Central memory CD4-positive, alpha-beta T cell (primary cell): ENCODE measurements around the gene DEDD.

Experiments used
- DNase-seq: peaks from one replicate; pipeline ENCODE4 v3.0.0; 2022

DEDD gene

GRCh38 chr1:161162806-161163205 lies 30.3 kb upstream of the DEDD start:
- DNase-seq, result no peak

- DNase-seq, result no peak
These were observed 29.6 kb upstream of the DEDD start for GRCh38 chr1:161162052-161162451.

GRCh38 chr1:161161652-161162051 lies 29.2 kb upstream of the DEDD start:
- DNase-seq, result no peak

GRCh38 chr1:161160671-161161145 lies 28.2 kb upstream of the DEDD start:
- no peak for DNase-seq

GRCh38 chr1:161159913-161160243 lies 27.4 kb upstream of the DEDD start:
- no peak for DNase-seq

GRCh38 chr1:161159087-161159912 lies 26.8 kb upstream of the DEDD start, which contains the start of gene USP21:
TSS of gene USP21 (plus strand) at chr1:161159500. CDS start at chr1:161160641, 1,141 bp downstream.
- peak; percentile 90 for DNase-seq

DNA sequence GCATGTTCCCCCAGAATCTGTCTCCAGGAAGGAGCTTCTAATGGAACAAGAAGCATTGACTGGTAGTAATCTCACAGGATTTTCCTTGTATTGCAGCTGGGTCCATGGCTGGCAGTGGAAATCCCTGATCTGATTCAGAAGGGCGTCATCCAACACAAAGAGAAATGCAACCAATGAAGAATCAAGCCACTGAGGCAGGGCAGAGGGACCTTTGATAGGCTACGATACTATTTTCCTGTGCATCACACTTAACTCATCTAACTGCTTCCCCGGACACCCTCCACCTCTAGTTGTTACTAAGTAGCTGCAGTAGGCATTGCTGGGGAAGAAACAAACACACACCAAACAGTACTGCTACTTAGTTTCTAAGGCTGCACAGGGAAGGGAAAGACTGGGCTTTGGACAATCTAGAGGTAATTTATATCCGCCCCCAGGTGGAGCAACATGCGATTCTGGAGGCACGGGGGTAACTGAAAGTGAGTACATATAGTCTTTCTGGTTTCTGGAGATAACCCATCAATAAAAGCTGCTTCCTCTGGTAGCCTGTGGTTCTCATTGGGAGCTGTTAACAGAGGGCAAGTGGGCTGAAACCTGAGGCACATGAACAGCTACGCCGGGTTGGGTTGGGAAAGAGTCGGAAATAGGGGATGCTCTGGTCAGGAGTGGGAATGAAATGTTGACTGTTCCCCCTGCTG lies 26.0 kb upstream of the DEDD start:
- DNase-seq, result no peak

DNA sequence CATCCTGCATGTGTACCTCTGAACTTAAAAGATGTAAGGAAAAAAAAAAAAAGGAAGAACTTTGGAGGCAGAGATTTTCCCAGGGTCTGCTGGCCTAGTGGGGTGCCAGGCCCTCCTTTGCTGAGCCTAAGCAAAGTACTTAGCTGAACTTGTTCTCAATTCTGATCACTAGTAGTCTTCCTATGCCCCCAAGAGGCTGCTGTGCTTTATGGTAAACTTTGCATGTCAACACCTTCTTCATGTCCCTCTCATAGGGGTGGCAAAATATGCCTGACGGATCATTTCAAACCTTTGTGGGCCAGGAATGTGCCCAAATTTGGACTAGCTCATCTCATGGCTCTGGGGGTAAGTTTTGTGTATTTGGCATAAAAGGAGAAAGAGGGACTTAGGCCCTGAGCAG lies 25.4 kb upstream of the DEDD start:
- no peak for DNase-seq

DNA sequence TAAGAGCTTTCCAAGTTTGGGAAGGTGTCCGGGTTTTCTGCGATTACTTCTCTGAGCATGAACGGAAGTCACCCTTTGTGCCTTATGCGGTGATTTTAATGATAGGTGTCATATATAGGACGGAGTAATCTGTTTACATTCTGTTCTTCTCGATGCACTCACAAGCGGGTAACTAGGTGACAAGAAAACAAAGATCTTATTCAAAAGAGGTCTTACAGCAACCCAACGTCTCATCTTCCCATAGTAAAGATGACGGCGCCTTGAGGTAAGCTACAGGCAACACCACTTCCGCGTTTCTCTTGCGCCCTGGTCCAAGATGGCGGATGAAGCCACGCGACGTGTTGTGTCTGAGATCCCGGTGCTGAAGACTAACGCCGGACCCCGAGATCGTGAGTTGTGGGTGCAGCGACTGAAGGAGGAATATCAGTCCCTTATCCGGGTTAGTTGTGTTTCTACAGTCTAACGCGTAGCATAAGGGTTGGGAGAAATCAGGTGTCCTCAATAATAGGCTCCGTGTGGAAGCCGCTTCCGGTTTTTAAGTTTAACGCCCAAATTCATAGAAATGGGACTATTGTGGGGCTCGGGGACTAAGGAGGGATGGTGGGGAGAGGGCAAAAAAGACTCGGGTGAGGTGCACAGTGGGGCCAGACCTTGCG lies 21.3 kb upstream of the DEDD start, which contains the start of gene UFC1:
TSS of gene UFC1 (plus strand) at position 297 of the 656 bp plus-strand sequence. CDS start at position 317, 20 bp downstream.
- DNase-seq, result peak; percentile 90

DNA sequence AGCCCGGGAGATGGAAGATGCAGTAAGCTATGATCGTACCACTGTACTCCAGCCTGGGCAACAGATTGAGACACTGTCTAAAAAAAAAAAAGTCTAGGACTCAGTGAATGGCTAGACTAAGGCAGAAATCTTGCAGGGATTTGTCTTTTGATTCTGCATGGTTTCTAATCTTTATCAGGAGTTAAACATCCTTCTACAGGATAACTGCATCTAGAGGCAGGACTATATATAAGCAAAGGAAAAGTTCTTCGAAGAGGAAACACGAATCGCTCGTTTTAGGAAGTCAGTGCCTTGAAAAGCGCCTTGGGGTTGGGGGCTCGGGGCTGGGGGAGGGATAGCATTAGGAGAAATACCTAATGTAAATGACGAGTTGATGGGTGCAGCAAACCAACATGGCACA lies 20.7 kb upstream of the DEDD start:
- no peak for DNase-seq

DNA sequence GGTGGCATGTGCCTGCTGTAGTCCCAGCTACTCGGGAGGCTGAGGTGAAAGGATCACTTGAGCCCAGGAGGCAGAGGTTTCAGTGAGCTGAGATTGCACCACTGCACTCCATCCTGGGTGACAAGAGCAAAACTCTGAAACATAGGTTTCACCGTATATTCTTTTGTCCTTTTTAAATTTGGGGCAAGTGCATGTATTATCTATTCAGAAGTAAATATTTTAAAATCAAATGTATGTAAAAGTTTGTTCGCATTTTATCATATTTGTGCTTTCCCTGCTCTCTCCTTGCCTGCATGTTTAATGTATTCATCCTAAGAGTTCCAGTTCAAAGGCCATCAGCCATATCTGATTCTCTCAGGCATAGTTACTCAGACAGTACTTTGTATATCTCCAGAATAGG lies 13.4 kb upstream of the DEDD start:
- DNase-seq, result no peak

- DNase-seq, result no peak
These were observed 8.4 kb upstream of the DEDD start for GRCh38 chr1:161140755-161141400.

DNA sequence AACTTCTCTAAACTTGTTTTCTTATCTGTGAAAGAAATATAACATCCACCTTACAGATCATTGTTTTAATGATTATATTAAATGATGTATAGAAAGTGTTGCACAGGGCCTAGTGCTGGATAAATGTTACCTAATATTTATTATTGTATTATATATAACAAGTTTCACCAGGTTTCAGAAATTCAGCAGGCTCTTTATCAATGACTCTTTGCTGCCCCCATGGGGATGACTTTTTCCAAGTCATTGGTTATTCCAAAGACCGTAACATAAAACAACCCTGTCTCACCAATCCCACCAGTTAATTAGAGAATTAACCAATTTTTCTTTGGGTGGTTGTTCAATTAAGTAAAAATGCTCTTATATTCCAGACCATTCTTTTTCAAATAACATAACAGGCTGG lies 7.3 kb upstream of the DEDD start:
- DNase-seq, result peak; percentile 37

GRCh38 chr1:161138431-161138830 lies 6.0 kb upstream of the DEDD start:
- DNase-seq, result no peak

- no peak for DNase-seq
These were observed 5.4 kb upstream of the DEDD start for GRCh38 chr1:161137881-161138280.

- DNase-seq, result no peak
These were observed 813 bp upstream of the DEDD start for GRCh38 chr1:161133220-161133740.

DNA sequence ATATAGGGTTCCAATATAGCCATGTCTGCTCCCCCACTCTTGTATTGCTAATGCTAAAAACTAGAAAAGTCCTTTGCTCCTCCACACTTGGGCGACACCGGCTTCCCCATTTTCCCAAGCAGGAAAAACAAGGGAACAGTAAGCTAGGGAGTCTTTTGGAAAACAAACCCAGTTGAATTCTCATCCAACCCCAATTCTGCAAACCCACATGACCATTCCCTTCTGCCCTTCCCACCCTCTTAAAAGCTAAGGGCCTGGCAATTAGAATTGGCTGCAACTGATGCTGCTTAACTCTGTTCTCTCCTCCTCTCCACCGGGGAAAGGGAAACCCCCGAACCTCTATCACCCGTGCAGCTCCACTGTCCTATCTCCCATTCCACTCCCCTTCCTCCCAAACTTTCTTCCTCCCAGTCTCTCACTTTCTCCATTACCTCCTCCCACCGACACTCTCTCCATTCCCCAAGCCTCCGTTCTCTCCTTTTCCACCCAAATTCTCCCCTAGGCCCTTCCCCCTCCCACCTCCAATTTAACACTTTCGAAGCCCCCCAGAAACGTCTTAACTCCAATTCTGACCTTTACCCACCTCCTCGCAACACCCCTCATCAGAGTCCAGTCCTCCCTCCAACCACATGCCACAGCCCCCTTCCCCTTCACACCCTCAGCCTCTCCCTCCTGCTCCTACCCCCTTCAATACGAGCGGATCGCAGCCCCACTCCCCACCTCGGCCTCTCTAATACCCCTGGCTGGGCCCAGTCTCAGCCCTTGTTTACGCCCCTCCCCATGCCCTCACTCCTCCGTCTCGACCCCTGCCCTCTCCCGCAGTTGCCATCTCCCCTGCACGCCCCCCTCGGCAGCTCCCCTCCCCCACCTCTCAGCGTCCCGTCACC lies 701 bp downstream of the DEDD start:
- peak; percentile 21 for DNase-seq

GRCh38 chr1:161130266-161130665 lies 2.2 kb downstream of the DEDD start:
- DNase-seq, result no peak

DNA sequence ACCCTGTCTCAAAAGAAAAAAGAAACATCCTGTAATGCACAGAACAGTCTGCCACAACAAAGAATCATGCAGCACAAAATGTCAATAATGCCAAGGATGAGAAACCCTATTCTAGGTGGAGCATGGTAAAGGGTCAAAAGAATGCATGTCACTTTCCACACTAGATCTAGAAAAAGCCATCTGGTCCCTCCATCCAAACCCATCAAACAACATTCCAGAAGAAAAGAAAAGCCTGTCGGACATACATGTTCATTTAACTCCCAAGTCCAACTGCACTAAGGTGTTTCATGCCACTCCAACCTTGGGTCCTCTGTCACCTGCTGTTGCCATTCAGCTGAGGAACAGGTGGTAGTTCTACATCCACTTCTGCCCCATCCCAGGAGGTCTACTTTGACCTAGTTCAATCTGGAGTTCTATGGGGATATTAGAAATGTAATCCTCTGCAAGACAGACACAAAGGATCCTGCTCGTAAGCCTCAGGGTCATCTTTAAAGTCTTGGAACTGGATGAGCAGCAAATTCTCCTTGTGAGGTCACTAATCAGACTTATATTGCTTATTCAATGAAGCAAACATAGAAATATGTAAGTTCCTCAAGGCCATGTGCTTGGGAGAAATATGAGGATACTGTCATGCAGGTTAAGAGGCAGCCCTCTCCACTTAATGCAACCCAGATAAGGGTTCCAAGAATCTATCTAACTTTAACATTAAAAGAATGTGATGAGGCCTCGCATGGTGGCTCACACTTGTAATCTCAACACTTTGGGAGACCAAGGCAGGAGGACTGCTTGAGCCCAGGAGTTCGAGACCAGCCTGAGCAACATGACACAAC lies 3.7 kb downstream of the DEDD start:
- DNase-seq, result no peak

- DNase-seq, result no peak
These were observed 4.8 kb downstream of the DEDD start for GRCh38 chr1:161127649-161128048.

GRCh38 chr1:161122967-161123366 lies 9.5 kb downstream of the DEDD start:
- no peak for DNase-seq
